ENCODE measurements around the gene SP2. TPM values are rescaled to one million over a fixed set of nuclear protein-coding genes. Genes with fewer than 3 reads are reported as not detected.
"Not testable (repeated sequence)": the region's sequence is repeated elsewhere in the genome, so short reads cannot be mapped to it uniquely, and the experiment has no call there.

Gene SP2
- polyA plus RNA-seq, 3 donors, result 23.0 to 27.2 (median 23.4) TPM

GRCh38 chr17:47916489-47917208 is 20.6 kb downstream of the SP2 start:
- no peak for DNase-seq

GRCh38 chr17:47917581-47917980 is 21.5 kb downstream of the SP2 start:
- no peak for DNase-seq

- DNase-seq, result no peak
Measured at GRCh38 chr17:47918006-47918405, 22.0 kb downstream of the SP2 start.

DNA sequence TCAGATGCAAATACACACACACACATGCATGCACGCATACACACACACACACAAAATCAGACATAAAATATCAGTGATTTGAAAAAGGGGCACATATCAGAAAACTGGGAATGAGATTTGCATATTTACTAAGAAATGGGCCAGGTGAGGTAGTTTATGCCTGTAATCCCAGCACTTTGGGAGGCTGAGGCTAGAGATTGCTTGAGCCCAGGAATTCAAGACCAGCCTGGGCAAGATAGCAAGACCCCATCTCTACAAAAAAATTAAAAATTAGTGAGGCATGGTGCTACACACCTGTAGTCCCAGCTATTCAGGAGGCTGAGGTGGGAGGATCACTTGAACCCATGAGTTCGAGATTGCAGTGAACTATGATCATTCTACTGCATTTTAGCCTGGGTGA is 23.0 kb downstream of the SP2 start:
- no peak for DNase-seq

DNA sequence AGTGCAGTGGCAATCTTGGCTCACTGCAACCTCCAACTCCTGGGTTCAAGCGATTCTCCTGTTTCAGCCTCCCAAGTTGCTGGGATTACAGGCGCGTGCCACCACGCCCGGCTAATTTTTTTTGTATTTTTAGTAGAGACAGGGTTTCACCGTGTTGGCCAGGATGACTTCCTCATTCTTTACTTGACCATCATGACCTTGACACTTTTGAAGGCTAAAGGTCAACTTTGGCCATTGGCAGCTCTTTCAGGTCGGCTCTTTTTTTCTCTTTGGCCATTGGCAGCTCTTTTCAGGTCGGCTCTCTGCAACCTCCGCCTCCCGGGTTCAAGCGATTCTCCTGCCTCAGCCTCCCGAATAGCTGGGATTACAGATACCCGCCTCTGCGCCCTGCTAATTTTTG is 23.9 kb downstream of the SP2 start:
- DNase-seq, result not testable (repeated sequence)

DNA sequence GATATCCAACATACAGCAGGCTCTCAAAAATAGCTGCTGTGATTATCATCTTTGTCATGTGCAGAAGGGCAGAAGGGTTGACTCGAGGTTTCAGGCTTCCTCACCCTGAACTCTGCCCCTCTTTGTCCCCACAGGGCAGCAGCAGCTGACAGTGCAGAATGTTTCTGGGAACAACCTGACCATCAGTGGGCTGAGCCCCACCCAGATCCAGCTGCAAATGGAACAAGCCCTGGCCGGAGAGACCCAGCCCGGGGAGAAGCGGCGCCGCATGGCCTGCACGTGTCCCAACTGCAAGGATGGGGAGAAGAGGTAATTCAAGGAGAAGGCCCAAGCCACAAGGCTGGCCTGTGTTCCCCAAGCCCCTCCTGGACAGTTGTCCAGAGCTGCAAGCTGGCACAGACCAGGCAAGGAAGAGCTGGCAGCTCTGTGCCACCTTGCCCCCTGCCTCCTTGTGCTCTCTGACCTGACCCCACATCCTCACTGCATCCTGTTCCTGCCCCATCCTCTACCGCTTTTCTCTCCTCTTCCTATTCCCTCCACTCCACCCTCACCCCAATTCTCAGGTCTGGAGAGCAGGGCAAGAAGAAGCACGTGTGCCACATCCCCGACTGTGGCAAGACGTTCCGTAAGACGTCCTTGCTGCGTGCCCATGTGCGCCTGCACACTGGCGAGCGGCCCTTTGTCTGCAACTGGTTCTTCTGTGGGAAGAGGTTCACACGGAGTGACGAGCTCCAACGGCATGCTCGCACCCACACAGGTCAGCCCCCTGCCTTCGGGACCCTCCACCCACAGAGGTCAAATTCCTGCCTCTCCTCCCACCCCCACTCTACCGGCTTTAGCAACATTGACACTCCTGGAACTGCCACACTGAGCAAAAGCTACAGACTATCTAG is 29.0 kb downstream of the SP2 start:
- DNase-seq, result no peak

GRCh38 chr17:47925678-47925988 is 29.6 kb downstream of the SP2 start:
- DNase-seq, result no peak

DNA sequence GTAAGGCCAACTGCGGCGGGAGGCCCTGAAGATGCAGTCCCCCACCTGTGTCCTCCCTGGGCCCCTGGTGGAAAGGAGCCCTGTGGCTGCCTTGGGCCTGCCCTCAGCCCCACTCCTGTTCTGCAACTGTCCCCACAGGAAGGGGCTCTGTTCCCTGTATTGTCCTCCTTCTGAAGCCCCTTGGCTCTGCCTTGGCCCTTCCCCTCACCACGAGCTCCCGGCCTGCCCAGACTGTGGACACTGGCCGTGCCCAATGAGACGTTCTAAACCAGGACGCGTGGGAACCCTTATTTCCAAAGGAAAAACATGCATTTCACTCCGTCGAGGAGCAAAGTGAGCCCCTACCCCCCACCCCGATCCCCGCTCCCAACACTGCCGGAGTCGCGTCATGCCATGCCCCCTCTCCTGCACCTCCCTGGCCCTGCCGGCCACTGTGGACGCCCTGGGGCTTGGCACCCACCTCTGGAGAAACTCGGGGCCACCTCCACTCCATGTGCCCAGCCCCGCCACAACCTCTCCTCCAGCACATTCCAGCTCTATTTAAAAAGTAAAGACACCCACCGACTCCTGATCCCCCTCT is 31.9 kb downstream of the SP2 start:
- no peak for DNase-seq

GRCh38 chr17:47928415-47928814 is 32.4 kb downstream of the SP2 start:
- DNase-seq, result no peak

DNA sequence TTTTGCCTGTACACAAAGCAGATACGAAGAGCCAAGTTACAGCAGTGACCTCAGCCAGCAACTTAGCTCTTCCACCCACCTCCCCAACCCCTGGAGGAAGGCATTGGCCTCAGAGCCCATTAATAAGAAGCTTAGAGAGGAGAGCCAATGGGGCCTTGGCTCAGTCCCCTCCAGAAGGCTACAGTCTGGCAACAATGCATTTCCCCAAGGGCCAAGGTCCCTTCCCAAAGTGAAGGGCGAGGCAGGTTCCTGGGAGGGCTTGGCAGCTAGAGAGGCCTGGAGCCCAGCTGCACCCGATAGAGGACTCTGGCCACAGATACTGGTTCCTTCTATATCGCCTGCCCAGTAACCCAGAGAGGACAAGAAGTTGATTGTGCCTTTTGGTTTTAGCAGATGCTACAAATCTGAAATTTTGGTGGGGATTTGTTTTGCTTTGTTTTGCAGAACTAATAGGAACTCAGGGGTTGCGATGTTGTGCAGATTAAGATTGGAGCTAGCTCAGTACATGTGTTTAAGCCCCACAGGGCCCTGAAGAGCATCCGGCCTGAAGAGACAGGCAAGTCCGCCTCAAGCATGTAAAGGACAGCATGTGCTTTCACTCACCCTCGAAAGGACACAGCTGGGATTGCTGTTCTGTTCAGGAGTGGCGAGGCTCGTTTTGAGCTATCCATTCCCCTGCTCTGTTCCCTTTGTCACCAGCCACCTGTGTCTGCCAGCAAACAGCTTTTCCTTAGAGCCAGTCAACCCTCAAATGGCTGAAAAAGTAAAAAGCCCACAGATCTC is 33.4 kb downstream of the SP2 start:
- no peak for DNase-seq

GRCh38 chr17:47931848-47932247 is 35.8 kb downstream of the SP2 start:
- no peak for DNase-seq

- no peak for DNase-seq
Measured at GRCh38 chr17:47934856-47935255, 38.8 kb downstream of the SP2 start.

GRCh38 chr17:47935468-47935867 is 39.4 kb downstream of the SP2 start:
- not testable (repeated sequence) for DNase-seq

- DNase-seq, result no peak
Measured at GRCh38 chr17:47935961-47936360, 39.9 kb downstream of the SP2 start.

GRCh38 chr17:47937941-47938340 is 41.9 kb downstream of the SP2 start:
- no peak for DNase-seq

- peak; percentile 96 for DNase-seq
Measured at GRCh38 chr17:47941246-47942095, 45.4 kb downstream of the SP2 start, which contains the start of gene PNPO. Gene PNPO, plus strand, starts transcription at chr17:47941571. Its CDS starts 105 bp downstream, at chr17:47941676.

- DNase-seq, result no peak
Measured at GRCh38 chr17:47942096-47942510, 46.1 kb downstream of the SP2 start.

GRCh38 chr17:47942568-47942967 is 46.5 kb downstream of the SP2 start:
- DNase-seq, result no peak

GRCh38 chr17:47945080-47945479 is 49.0 kb downstream of the SP2 start:
- no peak for DNase-seq

- DNase-seq, result no peak
Measured at GRCh38 chr17:47945529-47946508, 49.8 kb downstream of the SP2 start.

All from renal pelvis (tissue), 4 donors.